Heart left ventricle (tissue), 16 donors: ENCODE results near the gene MTCP1. TPM values are rescaled to one million over a fixed set of nuclear protein-coding genes. Genes with fewer than 3 reads are reported as not detected.

Experiments used
- ATAC-seq, 4 donors: fragments of 200-7000 bp; cut with Tn5 transposase; one replicate each; pipeline ENCODE4 v1.9.1; 2020 to 2022; ENCODE audit warnings: moderate library complexity in 4 of 4, mild to moderate bottlenecking in 3 of 4, moderate number of reproducible peaks in 1 of 4
- DNase-seq, 5 donors: peaks; one replicate each; pipeline ENCODE4 v3.0.0-alpha.2; 2020
- H3K27ac ChIP-seq, 12 donors: fragments of 200-600 bp; sonication (generic) in 4 of 12; one replicate each; pipeline versions ENCODE4 v1.5.0 to v1.8.0; 2016 to 2022; ENCODE audit warnings: mild to moderate bottlenecking in 2 of 12
- H3K27me3 ChIP-seq, 9 donors: fragments of 200-600 bp; sonication (generic) in 2 of 9; one replicate each; pipeline versions ENCODE4 v1.5.1 to v1.8.0; 2016 to 2022; ENCODE audit warnings: mild to moderate bottlenecking in 3 of 9
- H3K36me3 ChIP-seq, 9 donors: fragments of 200-600 bp; sonication (generic) in 2 of 9; one replicate each; pipeline versions ENCODE4 v1.5.0 to v1.8.0; 2018 to 2022; ENCODE audit warnings: mild to moderate bottlenecking in 2 of 9
- H3K4me1 ChIP-seq, 12 donors: fragments of 200-600 bp; sonication (generic) in 4 of 12; one replicate each; pipeline versions ENCODE4 v1.5.0 to v1.8.0; 2016 to 2022; ENCODE audit warnings: mild to moderate bottlenecking in 3 of 12
- H3K4me3 ChIP-seq, 12 donors: fragments of 200-600 bp; sonication (generic) in 4 of 12; one replicate each; pipeline versions ENCODE4 v1.5.0 to v1.8.0; 2017 to 2022; ENCODE audit warnings: mild to moderate bottlenecking in 9 of 12, moderate library complexity in 4 of 12
- H3K9me3 ChIP-seq, 12 donors: fragments of 200-600 bp; sonication (generic) in 4 of 12; one replicate each; pipeline versions ENCODE4 v1.5.0 to v1.8.0; 2016 to 2022; ENCODE audit warnings: mild to moderate bottlenecking in 1 of 12
- CTCF ChIP-seq, 12 donors: fragments of 200-600 bp; sonication (generic) in 4 of 12; IDR thresholded peaks; one replicate each; pipeline versions ENCODE4 v1.5.0 to v1.8.0; 2018 to 2022; ENCODE audit warnings: antibody characterized with exemption in 12 of 12, mild to moderate bottlenecking in 5 of 12
- POLR2A ChIP-seq, 2 donors: fragments of 450-650 bp; IDR thresholded peaks; one replicate each; pipeline ENCODE4 v1.6.1; 2017; ENCODE audit warnings: antibody characterized with exemption in 2 of 2, mild to moderate bottlenecking in 2 of 2, moderate library complexity in 2 of 2
- WGBS, 4 donors: extraction: QIAGEN DNeasy Blood & Tissue Kit in 2 of 4; methylation state at CpG; one replicate each; pipeline versions ENCODE4 v1.1.5 to v1.1.7; 2013 to 2018; 5-methylcytosine and 5-hydroxymethylcytosine counted together
- intact Hi-C, 10 donors: fragments of 100-400 bp; cut with DNase I; formaldehyde crosslinking; loops; one replicate each; pipeline versions ENCODE4 v1.11.1 to v1.14.2; 2022
- polyA plus RNA-seq, 2 donors: library from polyadenylated mRNA; stranded (reverse); fragments of 200-250 nt; gene quantifications; one replicate each; pipeline ENCODE4 v1.2.3, GENCODE V29; 2013
- total RNA-seq, 9 donors: library from RNA; depleted of rRNA in 2 of 9; stranded (reverse); fragments of >200 nt in 2 of 9; fragmentation: NEBNext Ultra II Directional in 3 of 9; extraction: Animal tissue kit (Norgen Biotek cat#: 25700) in 3 of 9; gene quantifications; one replicate each; pipeline versions ENCODE4 v1.1.0 to v1.2.4, GENCODE V29; 2016 to 2023
- donor health status: ischemic (EF 13 %, LVEDD 7.1; RV severe dilation, severe dysfunction).
- donor health status: healthy with polysubstance abuse.
- donor health status: DM: no; HTN: yes; CAD: no.
- donor health status: DM: no; HTN: no; CAD: no.
- donor health status: ischemic (EF 25% LVEDD 6.9; RV normal size, moderate dysfunction).
- donor health status: ischemic (EF 25% LVEDD 5.7; RV mildly dilated, moderate dysfunction).
- donor health status: healthy.
- donor health status: DM: yes; HTN: yes; CAD: no.
- donor health status: ischemic (EF 35%, LVEDD 5.7; RV mildly dilated, moderate dysfunction).
- donor health status: nonischemic (EF 11% LVEDD 7.7; RV severe dilation, severe dysfunction).
- donor health status: DM: yes; HTN: yes; CAD: no.
- donor health status: PGD.
- donor health status: ischemic (EF 29% LVEDD 5.4; RV normal size, mild dysfunction).
- donor health status: nonischemic (EF 23%, LVEDD 6.1; RV moderate dilation, normal function).

Gene MTCP1
- total and polyA plus RNA-seq, 11 donors = 0.24 to 185 (median 44.8) TPM

- peaks cover 0 to 15% (median 5%) of the 10 kb centered on the region in 12 donors for H3K4me1 ChIP-seq
- WGBS, 4 donors = 47 to 78% (median 59%) methylated on average over 2 of the region's 2 CpGs
These were observed 42.1 kb downstream of the MTCP1 start for GRCh38 chrX:155028877-155029291.

GRCh38 chrX:155028129-155028528, 42.8 kb downstream of the MTCP1 start:
- no peak for DNase-seq
- peak overlapping the region; percentile 91 to 99 (median 98) for H3K27ac ChIP-seq
- H3K4me1 ChIP-seq = peaks cover 0 to 15% (median 5%) of the 10 kb centered on the region in 12 donors
- no peak for ATAC-seq
- TF ChIP-seq CTCF (IDR thresholded peaks at IDR 0.05) (no peak), POLR2A (IDR thresholded peaks at IDR 0.05) (no peak)
- no peaks in the 10 kb centered on the region for H3K27me3 ChIP-seq
- H3K9me3 ChIP-seq = no peaks in the 10 kb centered on the region
- WGBS, 4 donors = 14 to 34% (median 17%) methylated on average over 3 of the region's 3 CpGs
- intact Hi-C loops = no loop called here
- no peaks in the 10 kb centered on the region for H3K36me3 ChIP-seq
- peak overlapping the region; percentile 1 to 85 (median 64) for H3K4me3 ChIP-seq

More at GRCh38 chrX:155028877-155029291, 42.1 kb downstream of the MTCP1 start:
- Histone ChIP-seq H3K27me3 (no peaks in the 10 kb centered on the region), H3K27ac (peak overlapping the region; percentile 91 to 99 (median 98)), H3K4me3 (peak overlapping the region in 7 of 12 donors; percentile 59 to 85 (median 70)), H3K9me3 (no peaks in the 10 kb centered on the region), H3K36me3 (peaks cover 0 to 7% (median 0%) of the 10 kb centered on the region in 9 donors)
- ATAC-seq (no peak), DNase-seq (no peak)
- intact Hi-C loops = no loop called here
- no peak for TF ChIP-seq POLR2A (IDR thresholded peaks at IDR 0.05)
- TF ChIP-seq CTCF (IDR thresholded peaks at IDR 0.05) = no peak

- DNase-seq = peak in 2 of 5 donors; percentile 23 to 24
- no peaks in the 10 kb centered on the region for H3K9me3 ChIP-seq
- WGBS, 4 donors = 1 to 35% (median 15%) methylated on average over 14 of the region's 14 CpGs
- ATAC-seq = peak; percentile 37 to 63 (median 55)
- TF ChIP-seq POLR2A (IDR thresholded peaks at IDR 0.05) = no peak
- H3K36me3 ChIP-seq = no peaks in the 10 kb centered on the region
- intact Hi-C loops = no loop called here
- H3K4me1 ChIP-seq = peaks cover 0 to 15% (median 5%) of the 10 kb centered on the region in 12 donors
- H3K4me3 ChIP-seq = peak overlapping the region; percentile 22 to 85 (median 64)
- H3K27ac ChIP-seq = peak overlapping the region; percentile 91 to 99 (median 98)
- H3K27me3 ChIP-seq = no peaks in the 10 kb centered on the region
These were observed 43.3 kb downstream of the MTCP1 start for GRCh38 chrX:155027509-155028066.

GRCh38 chrX:155026727-155027508, 44.0 kb downstream of the MTCP1 start, which contains the start of gene FUNDC2:
Gene FUNDC2, plus strand, starts transcription at chrX:155026844. Its CDS starts 95 bp downstream, at chrX:155026939.
- Histone ChIP-seq H3K9me3 (no peaks in the 10 kb centered on the region), H3K36me3 (no peaks in the 10 kb centered on the region), H3K27me3 (no peaks in the 10 kb centered on the region), H3K27ac (peak within 1 kb of the TSS; percentile 91 to 99 (median 98)), H3K4me3 (peak within 1 kb of the TSS; percentile 22 to 85 (median 64)), H3K4me1 (peaks cover 0 to 15% (median 5%) of the 10 kb centered on the region in 12 donors)
- no peak for TF ChIP-seq POLR2A (IDR thresholded peaks at IDR 0.05)
- no peak for TF ChIP-seq CTCF (IDR thresholded peaks at IDR 0.05)
- intact Hi-C loops = no loop called here
- DNase-seq (peak; percentile 93 to 97 (median 95)), ATAC-seq (peak; percentile 92 to 95 (median 94))
- WGBS, 4 donors = 0 to 40% (median 20%) methylated on average over 29 to 82 of the region's 82 CpGs
